Anterior cingulate cortex (tissue), 58 donors: ENCODE measurements around the gene FDXR.
A peak's percentile ranks its signal among the peaks of the same experiment; 100 is the strongest.

ENCODE experiments used
- DNase-seq, 58 donors: peaks; one replicate each; lab custom pipeline; 2025; lab: John Stamatoyannopoulos, UW

Gene FDXR

GRCh38 chr17:74900208-74900607 lies 27.4 kb upstream of the FDXR start:
- no peak for DNase-seq

- no peak for DNase-seq
These were observed 25.7 kb upstream of the FDXR start for GRCh38 chr17:74898376-74898946.

GRCh38 chr17:74893936-74894671 lies 21.3 kb upstream of the FDXR start:
- DNase-seq: no peak

- DNase-seq: peak in 3 of 58 donors; percentile 21 to 52 (median 31)
These were observed 20.4 kb upstream of the FDXR start, which contains the start of gene FADS6 for GRCh38 chr17:74892974-74893911. Gene FADS6, minus strand, starts transcription at chr17:74893633. Its CDS starts 38 bp downstream, at chr17:74893595.

GRCh38 chr17:74892013-74892841 lies 19.4 kb upstream of the FDXR start:
- DNase-seq: no peak

GRCh38 chr17:74890554-74890953 lies 17.8 kb upstream of the FDXR start:
- DNase-seq: no peak

GRCh38 chr17:74888469-74888868 lies 15.7 kb upstream of the FDXR start:
- no peak for DNase-seq

- no peak for DNase-seq
These were observed 10.5 kb upstream of the FDXR start for GRCh38 chr17:74883241-74883745.

GRCh38 chr17:74882517-74883240 lies 9.9 kb upstream of the FDXR start:
- DNase-seq: no peak

GRCh38 chr17:74881073-74881472 lies 8.3 kb upstream of the FDXR start:
- DNase-seq: no peak

- DNase-seq: no peak
These were observed 6.5 kb upstream of the FDXR start for GRCh38 chr17:74879308-74879707.

- DNase-seq: no peak
These were observed 5.9 kb upstream of the FDXR start for GRCh38 chr17:74878658-74879057.

GRCh38 chr17:74877592-74878548 lies 5.1 kb upstream of the FDXR start:
- no peak for DNase-seq

- DNase-seq: no peak
These were observed 3.3 kb upstream of the FDXR start for GRCh38 chr17:74875977-74876593.

- peak in 11 of 58 donors; percentile 18 to 53 (median 27) for DNase-seq
These were observed 2.6 kb upstream of the FDXR start for GRCh38 chr17:74875155-74875976.

- no peak for DNase-seq
These were observed 1.8 kb upstream of the FDXR start for GRCh38 chr17:74874615-74875037.
